ENCODE measurements around the gene C10orf95.

- no peak for TF ChIP-seq EZH2 (conservative IDR thresholded peaks at IDR 0.05; ENCODE audit: low read depth, low read length)
- TF ChIP-seq TERF1 (CRISPR knock-in tag; IDR thresholded peaks at IDR 0.05) = no peak
- TF ChIP-seq RCOR2 (CRISPR knock-in tag; IDR thresholded peaks at IDR 0.05) = no peak
Observed at GRCh38 chr10:102416283-102416682, 35.1 kb downstream of the C10orf95 start.
